Myocyte (in vitro differentiated cells): ENCODE results near the gene SMAD3. TPM values are rescaled to one million over a fixed set of nuclear protein-coding genes. Genes with fewer than 3 reads are reported as not detected.
"Not testable (repeated sequence)": the region's sequence is repeated elsewhere in the genome, so short reads cannot be mapped to it uniquely, and the experiment has no call there.

Experiments
- DNase-seq: peaks from one replicate; pipeline ENCODE4 v3.0.0-alpha.2; 2012; ENCODE audit warnings: low read depth
- total RNA-seq: library from RNA; depleted of rRNA; stranded (reverse); fragments of >200 nt; gene quantifications from 2 replicates; pipeline ENCODE4 v1.2.3, GENCODE V29; 2014

The SMAD3 gene
- total RNA-seq, 1 donor from 2014 or later = 24.4 TPM

DNA sequence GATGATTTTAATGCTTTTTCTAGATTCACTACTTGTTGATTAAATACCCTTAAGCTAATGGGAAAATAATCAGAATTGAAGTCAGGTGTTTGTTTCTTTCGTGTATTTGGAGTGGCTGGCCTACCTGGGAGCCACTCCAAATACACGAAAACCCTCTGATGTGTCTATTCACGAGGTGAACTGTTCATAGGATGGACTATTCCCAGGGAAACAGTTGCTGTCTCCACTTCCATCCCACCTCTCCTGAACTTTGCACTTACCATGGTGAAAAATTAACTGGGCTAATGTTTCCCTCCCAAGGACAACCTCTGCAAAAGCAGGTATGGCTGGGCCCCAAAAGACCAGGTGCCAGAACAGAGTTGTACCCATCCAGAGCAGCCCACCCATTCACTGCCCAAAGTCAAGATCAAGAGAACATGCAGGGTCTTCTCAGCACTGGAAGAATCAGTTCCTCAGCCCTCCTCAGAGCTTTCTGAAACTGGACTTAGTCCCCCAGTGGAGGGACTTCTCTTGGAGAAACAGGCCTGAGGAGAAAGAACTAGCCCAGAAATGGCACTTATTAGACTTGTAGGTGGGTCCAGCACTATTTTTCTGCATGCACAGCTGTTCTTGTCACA is 2.9 kb upstream of the SMAD3 start:
- no peak for DNase-seq

- DNase-seq = no peak
Observed at GRCh38 chr15:67063689-67064606, 1.5 kb upstream of the SMAD3 start.

DNA sequence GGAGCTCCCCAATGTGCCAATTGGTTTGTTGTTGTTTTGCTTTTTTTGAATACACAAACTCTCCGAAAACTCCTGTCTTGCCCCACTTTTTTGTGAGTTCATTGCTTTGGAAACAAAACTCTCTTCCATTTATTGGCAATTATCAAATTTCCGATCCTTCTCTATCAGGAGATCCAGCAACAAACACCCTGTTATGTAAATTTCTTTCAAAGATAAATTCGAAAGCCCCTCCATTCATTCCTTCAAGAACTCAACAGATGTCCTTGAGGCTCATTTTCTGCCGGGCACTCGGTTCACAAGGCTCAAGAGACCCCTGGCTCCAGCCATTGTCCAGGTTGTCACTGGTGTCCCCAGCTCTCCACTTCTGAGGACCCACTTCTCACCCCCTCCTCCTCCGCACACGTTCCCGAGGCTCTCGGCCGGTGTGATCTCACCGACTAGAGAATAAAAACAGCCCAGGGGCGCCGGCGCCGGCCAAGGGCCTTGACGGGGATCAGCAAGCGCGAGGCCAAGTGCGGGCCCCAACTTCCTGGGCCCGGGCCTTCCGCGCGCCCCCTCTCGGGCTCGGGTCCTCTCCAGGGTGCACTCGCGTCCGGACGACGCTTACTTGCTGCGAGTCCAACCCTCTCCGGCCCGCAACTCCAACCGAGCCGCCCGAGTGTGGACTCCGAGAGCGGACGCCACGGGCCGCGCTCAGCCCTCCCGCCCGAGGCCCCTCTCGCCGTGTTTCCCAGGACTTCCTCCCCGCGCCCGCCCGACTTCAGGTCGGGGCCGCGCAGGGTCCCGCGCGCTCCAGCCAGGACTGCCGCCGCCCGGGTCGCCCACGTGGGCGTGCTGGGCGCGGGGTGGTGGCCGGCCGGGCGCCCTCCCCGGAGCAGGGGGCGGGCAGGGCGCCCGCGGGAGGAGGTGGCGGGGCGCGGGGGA is 533 bp upstream of the SMAD3 start:
- DNase-seq = no peak

GRCh38 chr15:67066041-67066958 is 898 bp downstream of the SMAD3 start:
- DNase-seq = peak; percentile 54

DNA sequence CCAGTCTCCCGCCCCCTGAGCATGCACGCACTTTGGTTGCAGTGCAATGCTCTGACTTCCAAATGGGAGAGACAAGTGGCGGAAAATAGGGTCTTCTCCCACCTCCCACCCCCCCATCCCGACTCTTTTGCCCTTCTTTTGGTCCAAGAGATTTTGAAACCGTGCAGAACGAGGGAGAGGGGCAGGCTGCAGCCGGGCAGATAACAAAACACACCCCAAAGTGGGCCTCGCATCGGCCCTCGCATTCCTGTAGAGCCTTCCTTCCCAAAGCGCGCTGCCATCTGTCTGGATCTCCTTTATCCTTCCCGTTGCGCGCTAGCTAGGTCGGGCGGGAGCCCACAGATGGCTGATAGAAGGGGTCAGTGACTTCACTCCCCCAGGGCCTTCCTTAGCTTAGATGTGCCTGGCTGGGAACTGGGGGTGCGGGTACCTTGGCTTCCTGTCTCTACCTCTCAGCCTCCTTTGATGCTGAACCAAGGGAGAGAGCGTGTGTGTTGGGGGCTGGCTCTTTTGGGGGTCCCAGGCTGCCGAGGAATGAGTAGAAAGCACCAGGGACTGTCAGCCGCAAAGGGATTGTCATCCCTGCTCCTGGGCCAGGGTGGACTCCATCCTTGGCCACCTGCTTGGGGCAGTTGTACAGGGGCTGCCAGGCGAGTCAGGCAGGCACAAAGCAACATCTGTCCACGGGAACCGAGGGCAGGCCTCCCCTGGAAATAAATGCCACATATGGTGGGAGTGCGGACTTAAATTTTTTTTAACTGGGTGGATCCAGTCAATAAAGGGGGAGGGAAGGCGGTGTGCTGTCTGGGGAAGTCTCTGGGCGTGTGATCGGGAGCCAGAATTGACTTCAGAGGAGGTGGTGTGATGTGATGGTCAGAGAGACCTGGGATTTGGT is 1.8 kb downstream of the SMAD3 start:
- peak; percentile 59 for DNase-seq

DNA sequence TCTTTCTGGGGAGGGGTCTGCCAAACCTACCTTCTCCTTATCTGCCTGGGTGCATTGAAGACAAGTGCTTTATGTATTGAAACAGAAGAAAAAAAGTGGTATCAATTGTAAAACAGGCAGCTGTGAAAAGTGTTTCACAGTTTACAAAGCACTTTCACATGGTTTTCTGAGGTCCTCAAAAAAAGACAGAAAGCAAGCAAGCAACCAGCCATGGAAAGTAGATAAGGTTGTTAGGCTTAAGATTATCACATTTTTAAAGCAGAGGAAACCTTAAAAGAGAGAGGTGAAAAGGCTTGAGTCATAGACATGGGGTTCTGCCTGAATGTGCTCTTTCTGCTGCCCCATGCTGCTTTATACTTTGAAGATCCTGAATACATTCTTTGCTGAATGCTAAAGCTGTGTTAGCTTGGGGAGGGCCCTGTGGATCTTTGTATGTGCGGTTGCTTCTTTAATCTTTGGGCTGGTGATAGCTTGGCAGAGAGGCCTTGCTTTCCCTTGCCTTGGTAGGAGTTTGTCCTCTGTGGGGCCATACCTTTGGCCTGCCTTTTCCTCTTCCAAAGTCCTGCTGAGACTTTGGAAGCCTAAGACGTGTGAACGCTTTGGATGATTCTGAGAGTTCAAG is 2.6 kb downstream of the SMAD3 start:
- no peak for DNase-seq

- DNase-seq = peak; percentile 55
Observed at GRCh38 chr15:67068710-67069400, 3.5 kb downstream of the SMAD3 start.

DNA sequence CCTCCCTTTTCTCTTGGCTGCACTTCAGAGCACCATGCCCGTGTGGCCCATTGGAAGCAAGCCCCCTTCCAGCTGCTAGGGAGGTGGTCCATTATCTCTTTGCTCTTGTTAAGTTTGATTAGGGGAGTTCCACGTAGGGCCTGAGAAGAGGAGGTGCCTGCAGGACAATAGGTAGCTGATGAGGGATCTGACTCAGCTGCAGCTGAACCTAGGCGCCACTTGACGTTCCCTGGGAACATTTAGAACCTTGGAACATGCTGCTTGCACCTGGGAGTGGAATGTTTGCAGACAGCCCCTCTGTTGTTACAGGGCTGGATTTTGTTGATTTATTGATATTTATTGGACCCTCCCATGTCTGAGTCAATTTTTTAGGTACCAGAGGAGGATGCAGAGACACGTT is 4.7 kb downstream of the SMAD3 start:
- no peak for DNase-seq

DNA sequence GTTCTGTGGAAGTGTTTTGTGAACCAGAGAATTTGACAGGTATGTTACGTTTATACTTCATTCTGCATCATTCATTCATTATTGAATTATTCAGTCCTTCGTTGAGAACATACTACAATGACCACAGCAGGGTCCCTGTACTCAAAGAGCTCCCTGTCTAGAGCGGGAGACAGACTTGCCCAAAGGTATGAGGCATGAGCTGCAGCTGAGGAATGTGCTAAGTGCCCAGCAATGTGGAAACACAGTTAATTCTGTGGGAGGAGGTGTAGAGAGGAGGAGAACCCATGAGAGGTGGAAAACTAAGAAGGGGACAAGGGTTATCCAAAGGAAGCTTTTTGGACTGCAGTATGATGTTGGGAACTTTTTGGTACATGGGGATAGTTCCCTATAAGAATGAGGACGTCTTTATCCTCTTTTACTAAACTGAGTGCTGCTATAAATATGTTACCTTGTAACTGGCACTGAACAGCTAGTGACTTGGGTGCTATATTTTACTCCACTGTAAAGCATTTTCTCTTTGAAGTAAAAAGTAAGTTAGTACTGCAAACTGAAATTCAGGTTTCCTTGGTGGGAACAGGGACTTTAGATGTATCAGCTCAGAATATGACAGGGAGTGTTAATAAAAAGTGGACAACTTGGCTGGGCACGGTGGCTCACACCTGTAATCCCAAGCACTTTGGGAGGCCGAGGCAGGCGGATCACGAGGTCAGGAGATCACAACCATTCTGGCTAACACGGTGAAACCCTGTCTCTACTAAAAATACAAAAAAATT is 5.7 kb downstream of the SMAD3 start:
- no peak for DNase-seq

- DNase-seq = no peak
Observed at GRCh38 chr15:67072442-67072841, 7.0 kb downstream of the SMAD3 start.

DNA sequence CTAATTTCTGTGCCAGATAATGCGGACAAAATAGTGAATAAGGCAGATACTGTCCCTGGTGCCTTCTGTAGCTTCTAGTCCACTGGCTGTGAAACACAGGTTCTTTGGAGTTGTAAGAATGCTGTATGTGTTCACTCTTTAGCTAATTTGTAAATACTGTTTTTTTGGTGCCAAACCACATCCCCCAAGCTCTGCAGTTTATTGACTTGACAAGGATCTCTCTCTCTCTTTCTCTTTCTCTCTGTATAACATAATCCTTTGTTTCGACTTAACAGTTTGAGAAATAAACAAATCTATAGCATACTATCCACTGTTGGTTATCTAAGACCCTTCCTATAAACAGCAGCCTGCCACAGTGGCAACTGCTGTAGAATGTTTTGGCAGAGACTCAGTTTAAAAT is 7.6 kb downstream of the SMAD3 start:
- DNase-seq = no peak

- no peak for DNase-seq
Observed at GRCh38 chr15:67074886-67075229, 9.5 kb downstream of the SMAD3 start.

GRCh38 chr15:67075555-67076135 is 10.2 kb downstream of the SMAD3 start:
- not testable (repeated sequence) for DNase-seq

GRCh38 chr15:67076147-67076843 is 10.9 kb downstream of the SMAD3 start:
- DNase-seq = peak; percentile 63

- no peak for DNase-seq
Observed at GRCh38 chr15:67077641-67078215, 12.3 kb downstream of the SMAD3 start.

DNA sequence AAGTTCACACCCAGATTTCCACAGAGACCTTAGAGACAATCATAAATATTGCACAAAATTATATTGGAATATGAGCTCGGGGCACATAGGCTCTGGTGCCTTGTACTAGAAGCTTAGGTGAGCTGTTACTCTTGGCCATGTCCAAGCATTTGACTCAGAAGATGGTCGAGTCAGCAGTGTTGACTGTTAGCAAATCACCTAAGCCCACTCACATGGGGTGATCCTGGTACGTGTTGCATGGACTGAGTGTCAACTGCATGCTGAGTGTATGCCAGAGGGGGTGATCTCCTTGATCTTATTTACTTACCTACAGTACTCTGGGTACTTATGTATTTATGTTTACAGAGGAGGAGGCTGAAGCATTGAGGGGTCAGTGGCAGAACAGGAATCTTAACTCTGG is 14.0 kb downstream of the SMAD3 start:
- no peak for DNase-seq
